GM12878 (cell line): ENCODE measurements around the gene SLC45A2. TPM values are rescaled to one million over a fixed set of nuclear protein-coding genes. Genes with fewer than 3 reads are reported as not detected.

Experiments
- ATAC-seq: fragments of 200-7000 bp; cut with Tn5 transposase; 3 replicates; pipeline ENCODE4 v1.9.1; 2020; ENCODE audit warnings: mild to moderate bottlenecking, moderate library complexity
- BruUV-seq: library from RNA; stranded (reverse); fragments of 400-500 nt; replicated peaks from 2 replicates; lab custom pipeline; 2021; lab: Mats Ljungman, UMichigan
- CTCF ChIA-PET: fragments of 300-600 bp; sonication (Branson Sonifier 250); formaldehyde crosslinking; extraction: SDS; loops from one replicate; lab custom pipeline; 2021; ENCODE audit warnings: inconsistent platforms; lab: Yijun Ruan, JAX
- POLR2A ChIA-PET: fragments of 350-600 bp; formaldehyde crosslinking; extraction: SDS; loops from one replicate; lab custom pipeline; 2021; ENCODE audit warnings: inconsistent platforms; lab: Charles Lee
- RAD21 ChIA-PET: fragments of 300-600 bp; sonication (Branson Sonifier 250); formaldehyde crosslinking; loops from one replicate; lab custom pipeline; 2023; ENCODE audit warnings: antibody characterized with exemption; ENCODE audit not compliant: unreplicated experiment; lab: Charles Lee
- SMC1A ChIA-PET: fragments of 300-600 bp; sonication (Branson Sonifier 250); formaldehyde crosslinking; loops from one replicate; lab custom pipeline; 2023; ENCODE audit not compliant: unreplicated experiment, uncharacterized antibody; lab: Charles Lee
- DNase-seq: peaks from one replicate; pipeline ENCODE4 v3.0.0-alpha.2; 2011; ENCODE audit warnings: low read depth, low spot score
- FAIRE-seq: peaks from 3 replicates; lab custom pipeline; 2011; peaks lifted over from hg19 to GRCh38; lab: Jason Lieb, UNC
- H2AFZ ChIP-seq: 2 replicates; pipeline ENCODE4 v1.6.0; 2011; ENCODE audit warnings: low read depth, low read length, control low read depth; ENCODE audit not compliant: control insufficient read depth
- H3K27ac ChIP-seq: 2 replicates; pipeline ENCODE4 v1.5.1; 2011; ENCODE audit warnings: control low read depth; ENCODE audit not compliant: control insufficient read depth, insufficient read depth
- H3K27me3 ChIP-seq, 2 experiments: replicated peaks in 1 of 2; 2 replicates each; pipeline versions ENCODE4 v1.6.0 to v1.6.1; 2011; ENCODE audit warnings: low read length in 1 of 2; ENCODE audit not compliant: control insufficient read depth in 2 of 2, insufficient read depth in 2 of 2
- H3K36me3 ChIP-seq, 2 experiments: 2 replicates each; pipeline ENCODE4 v1.5.1; 2011; ENCODE audit warnings: low read length in 1 of 2; ENCODE audit not compliant: control insufficient read depth in 2 of 2, insufficient read depth in 2 of 2
- H3K4me1 ChIP-seq: 2 replicates; pipeline ENCODE4 v1.6.1; 2011; ENCODE audit warnings: mild to moderate bottlenecking, low read length, moderate library complexity, mixed read lengths; ENCODE audit not compliant: control insufficient read depth, insufficient read depth
- H3K4me2 ChIP-seq: 2 replicates; pipeline ENCODE4 v1.6.0; 2011; ENCODE audit warnings: control low read depth; ENCODE audit not compliant: control insufficient read depth, insufficient read depth
- H3K4me3 ChIP-seq: fragments of 200-600 bp; sonication (generic); 2 replicates; pipeline ENCODE4 v1.5.1; 2016
- H3K79me2 ChIP-seq: 2 replicates; pipeline ENCODE4 v1.6.0; 2011; ENCODE audit warnings: low read length; ENCODE audit not compliant: control insufficient read depth, insufficient read depth
- H3K9ac ChIP-seq: 2 replicates; pipeline ENCODE4 v1.8.0; 2011; ENCODE audit warnings: low read length, control low read depth, mixed read lengths; ENCODE audit not compliant: control insufficient read depth, insufficient read depth
- H3K9me3 ChIP-seq: replicated peaks from 3 replicates; pipeline ENCODE4 v1.5.1; 2011; ENCODE audit warnings: mild to moderate bottlenecking, low read length; ENCODE audit not compliant: control insufficient read depth, insufficient read depth
- H4K20me1 ChIP-seq: 2 replicates; pipeline ENCODE4 v1.6.0; 2011; ENCODE audit not compliant: control insufficient read depth, insufficient read depth
- ASH2L ChIP-seq: fragments of 300-600, 200-600 bp; sonication (generic); IDR thresholded peaks from 2 replicates; pipeline ENCODE4 v1.6.1; 2017; ENCODE audit warnings: low read depth, mild to moderate bottlenecking, borderline replicate concordance
- BMI1 ChIP-seq: fragments of 450-650 bp; IDR thresholded peaks from 2 replicates; pipeline ENCODE4 v1.6.1; 2016; ENCODE audit warnings: mild to moderate bottlenecking, moderate library complexity, borderline replicate concordance
- CEBPB ChIP-seq, 2 experiments: fragments of 150-350 bp in 1 of 2; IDR thresholded peaks; 2 replicates each; pipeline ENCODE4 v1.6.1; 2012 to 2014; ENCODE audit warnings: low read depth in 2 of 2, low read length in 2 of 2, borderline replicate concordance in 1 of 2, inconsistent platforms in 1 of 2
- CHD2 ChIP-seq: IDR thresholded peaks from 2 replicates; pipeline ENCODE4 v1.6.1; 2011; ENCODE audit warnings: low read depth, low read length, improper control_type of control experiment, borderline replicate concordance
- GABPA ChIP-seq: IDR thresholded peaks from 2 replicates; pipeline ENCODE4 v1.6.1; 2014; ENCODE audit warnings: antibody characterized with exemption, low read depth, mild to moderate bottlenecking, inconsistent platforms
- IKZF2 ChIP-seq, 2 experiments: fragments of 450-650 bp; IDR thresholded peaks; 2 replicates each; pipeline ENCODE4 v1.6.1; 2017; ENCODE audit warnings: mild to moderate bottlenecking in 2 of 2, moderate library complexity in 2 of 2
- JUND ChIP-seq: IDR thresholded peaks from 2 replicates; pipeline ENCODE4 v1.6.1; 2012; ENCODE audit warnings: low read depth, mild to moderate bottlenecking, low read length, improper control_type of control experiment, moderate library complexity
- MTA3 ChIP-seq: IDR thresholded peaks from 2 replicates; pipeline ENCODE4 v1.6.1; 2012; ENCODE audit warnings: low read length, inconsistent platforms, borderline replicate concordance
- NBN ChIP-seq: fragments of 450-650 bp; IDR thresholded peaks from 2 replicates; pipeline ENCODE4 v1.6.1; 2016
- RAD21 ChIP-seq: IDR thresholded peaks from 2 replicates; pipeline ENCODE4 v1.6.1; 2011; ENCODE audit warnings: mild to moderate bottlenecking, low read depth, low read length, moderate library complexity; ENCODE audit not compliant: insufficient read depth
- SP1 ChIP-seq: IDR thresholded peaks from one replicate; pipeline ENCODE4 v1.6.1; 2011; ENCODE audit warnings: low read depth, low read length
- STAT1 ChIP-seq: fragments of 450-650 bp; conservative IDR thresholded peaks from 2 replicates; pipeline ENCODE4 v1.6.1; 2014; ENCODE audit warnings: antibody characterized with exemption, mild to moderate bottlenecking
- TCF12 ChIP-seq: IDR thresholded peaks from 2 replicates; pipeline ENCODE4 v1.6.1; 2011; ENCODE audit warnings: low read depth, mild to moderate bottlenecking, low read length
- YY1 ChIP-seq: IDR thresholded peaks from 2 replicates; pipeline ENCODE4 v1.6.1; 2011; ENCODE audit warnings: low read depth, mild to moderate bottlenecking, low read length
- ZNF24 ChIP-seq: fragments of 450-650 bp; IDR thresholded peaks from 2 replicates; pipeline ENCODE4 v1.6.1; 2017; ENCODE audit warnings: antibody characterized with exemption, mild to moderate bottlenecking
- WGBS: methylation state at CpG from one replicate; pipeline ENCODE4 v1.1.6; 2016; ENCODE audit warnings: low lambda C conversion rate; ENCODE audit not compliant: insufficient replicate concordance, insufficient coverage; ENCODE audit errors: missing lambda C conversion rate; 5-methylcytosine and 5-hydroxymethylcytosine counted together
- in situ Hi-C: fragments of 300-500 bp; cut with MboI; formaldehyde crosslinking; loops from 9 replicates; pipeline ENCODE4 v1.14.3; 2018; ENCODE audit warnings: mixed read lengths
- intact Hi-C: fragments of 100-400 bp; cut with micrococcal nuclease; formaldehyde crosslinking; loops from one replicate; pipeline ENCODE4 v1.14.2; 2022; ENCODE audit not compliant: unreplicated experiment
- polyA plus RNA-seq, 11 experiments: library from polyadenylated mRNA; depleted of rRNA in 4 of 11; unstranded in 6 of 11; stranded (reverse) in 5 of 11; fragments of >200 nt; fragmentation: Nextera tagmentation in 4 of 11; fragmentation: Illumina TruSeq in 1 of 11; extraction: Ambion mirVana in 4 of 11; extraction: Trizol in 1 of 11; gene quantifications; 1 replicate in 1 of 11; 2 replicates in 10 of 11; pipeline versions ENCODE4 v1.2.1 to v1.2.3, GENCODE V29; 2011 to 2016; ENCODE audit warnings: inconsistent platforms in 2 of 11, missing spikeins in 2 of 11, low read depth in 1 of 11
- total RNA-seq, 4 experiments: library from RNA; depleted of rRNA in 3 of 4; stranded (reverse); fragments of >200 nt in 3 of 4; fragmentation: Illumina TruSeq in 1 of 4; extraction: Trizol in 1 of 4; gene quantifications; 2 replicates each; pipeline versions ENCODE4 v1.2.1 to v1.2.3, GENCODE V29; 2013 to 2021
- TF ChIP-seq, protein P1 (sequence below): fragments of 450-650 bp; IDR thresholded peaks from 2 replicates; pipeline ENCODE4 v1.6.1; 2017; ENCODE audit warnings: mild to moderate bottlenecking
- TF ChIP-seq, protein P2 (sequence below): fragments of 450-650 bp; IDR thresholded peaks from 2 replicates; pipeline ENCODE4 v1.6.1; 2017; ENCODE audit warnings: low read depth, mild to moderate bottlenecking, moderate library complexity

Gene SLC45A2
- total and polyA plus RNA-seq, 10 of the 15 experiments (the other 5 are each of a cell fraction or from before 2014, with no cell fraction given): 0.06 to 0.07 TPM; not detected in 8

DNA sequence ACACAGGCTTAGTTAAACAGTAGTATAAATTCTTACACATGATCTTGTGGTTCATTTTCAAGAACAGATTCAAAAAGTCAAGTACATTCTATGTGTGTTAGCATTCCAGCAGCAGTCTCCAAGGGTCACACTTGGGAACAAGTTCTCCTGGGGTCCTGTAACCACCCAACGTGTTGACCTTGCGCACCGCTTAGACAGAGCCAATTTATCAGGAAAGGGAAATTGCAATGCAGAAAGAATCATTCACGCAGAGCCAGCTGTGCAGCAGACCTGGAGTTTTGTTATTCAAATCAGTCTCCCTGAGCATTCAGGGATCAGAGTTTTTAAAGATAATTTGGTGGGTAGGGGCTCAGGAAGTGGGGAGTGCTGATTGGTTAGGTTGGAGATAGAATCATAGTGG is 56.8 kb downstream of the SLC45A2 start:
- Histone ChIP-seq H4K20me1 (no peaks in the 10 kb centered on the region), H3K9me3 (no peaks in the 10 kb centered on the region), H3K27ac (no peak overlapping the region), H3K4me1 (peaks cover 24% of the 10 kb centered on the region), H2AFZ (no peak overlapping the region), H3K9ac (no peak overlapping the region), H3K4me3 (no peak overlapping the region), H3K79me2 (no peaks in the 10 kb centered on the region), H3K27me3 (no peaks in the 10 kb centered on the region), H3K4me2 (no peak overlapping the region), H3K36me3 (no peaks in the 10 kb centered on the region)
- ChIA-PET RAD21 (interaction anchor here (8.8 kb wide), 1 partner anchor 76 kb away, joined by 111 read pairs; no protein-coding TSS in a partner anchor), CTCF (no interaction called here), SMC1A (interaction anchor here (0.8 to 1.2 kb wide), 3 partner anchors 68 to 215 kb away, joined by 3 to 4 read pairs (median 3); no protein-coding TSS in a partner anchor), POLR2A (no interaction called here)
- WGBS: 45% methylated on average over 4 of the region's 4 CpGs
- no TSS peak for BruUV-seq
- TF ChIP-seq RAD21 (no peak), TCF12 (no peak), ZNF24 (no peak), SP1 (no peak), STAT1 (no peak), BMI1 (no peak), NBN (no peak), CEBPB (IDR thresholded peaks at IDR 0.05; ENCODE audit: borderline replicate concordance in 1 of 2, low read depth in 2 of 2, low read length in 2 of 2) (no peak), IKZF2 (IDR thresholded peaks at IDR 0.05) (no peak), YY1 (no peak), MTA3 (no peak), ASH2L (no peak), CHD2 (no peak), GABPA (no peak), JUND (no peak)
- TF ChIP-seq, protein P1, sequence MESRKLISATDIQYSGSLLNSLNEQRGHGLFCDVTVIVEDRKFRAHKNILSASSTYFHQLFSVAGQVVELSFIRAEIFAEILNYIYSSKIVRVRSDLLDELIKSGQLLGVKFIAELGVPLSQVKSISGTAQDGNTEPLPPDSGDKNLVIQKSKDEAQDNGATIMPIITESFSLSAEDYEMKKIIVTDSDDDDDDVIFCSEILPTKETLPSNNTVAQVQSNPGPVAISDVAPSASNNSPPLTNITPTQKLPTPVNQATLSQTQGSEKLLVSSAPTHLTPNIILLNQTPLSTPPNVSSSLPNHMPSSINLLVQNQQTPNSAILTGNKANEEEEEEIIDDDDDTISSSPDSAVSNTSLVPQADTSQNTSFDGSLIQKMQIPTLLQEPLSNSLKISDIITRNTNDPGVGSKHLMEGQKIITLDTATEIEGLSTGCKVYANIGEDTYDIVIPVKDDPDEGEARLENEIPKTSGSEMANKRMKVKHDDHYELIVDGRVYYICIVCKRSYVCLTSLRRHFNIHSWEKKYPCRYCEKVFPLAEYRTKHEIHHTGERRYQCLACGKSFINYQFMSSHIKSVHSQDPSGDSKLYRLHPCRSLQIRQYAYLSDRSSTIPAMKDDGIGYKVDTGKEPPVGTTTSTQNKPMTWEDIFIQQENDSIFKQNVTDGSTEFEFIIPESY: no peak
- TF ChIP-seq, protein P2, sequence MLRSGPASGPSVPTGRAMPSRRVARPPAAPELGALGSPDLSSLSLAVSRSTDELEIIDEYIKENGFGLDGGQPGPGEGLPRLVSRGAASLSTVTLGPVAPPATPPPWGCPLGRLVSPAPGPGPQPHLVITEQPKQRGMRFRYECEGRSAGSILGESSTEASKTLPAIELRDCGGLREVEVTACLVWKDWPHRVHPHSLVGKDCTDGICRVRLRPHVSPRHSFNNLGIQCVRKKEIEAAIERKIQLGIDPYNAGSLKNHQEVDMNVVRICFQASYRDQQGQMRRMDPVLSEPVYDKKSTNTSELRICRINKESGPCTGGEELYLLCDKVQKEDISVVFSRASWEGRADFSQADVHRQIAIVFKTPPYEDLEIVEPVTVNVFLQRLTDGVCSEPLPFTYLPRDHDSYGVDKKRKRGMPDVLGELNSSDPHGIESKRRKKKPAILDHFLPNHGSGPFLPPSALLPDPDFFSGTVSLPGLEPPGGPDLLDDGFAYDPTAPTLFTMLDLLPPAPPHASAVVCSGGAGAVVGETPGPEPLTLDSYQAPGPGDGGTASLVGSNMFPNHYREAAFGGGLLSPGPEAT: no peak
- no peak for FAIRE-seq
- intact Hi-C loops: no loop called here
- no peak for ATAC-seq
- no peak for DNase-seq
- in situ Hi-C loops: no loop called here
